ENCODE data around the gene OR9Q2. TPM values are rescaled to one million over a fixed set of nuclear protein-coding genes. Genes with fewer than 3 reads are reported as not detected.

Gene OR9Q2
- polyA plus RNA-seq, 1 of the 3 experiments (the other 2 are of a cell fraction): not detected

DNA sequence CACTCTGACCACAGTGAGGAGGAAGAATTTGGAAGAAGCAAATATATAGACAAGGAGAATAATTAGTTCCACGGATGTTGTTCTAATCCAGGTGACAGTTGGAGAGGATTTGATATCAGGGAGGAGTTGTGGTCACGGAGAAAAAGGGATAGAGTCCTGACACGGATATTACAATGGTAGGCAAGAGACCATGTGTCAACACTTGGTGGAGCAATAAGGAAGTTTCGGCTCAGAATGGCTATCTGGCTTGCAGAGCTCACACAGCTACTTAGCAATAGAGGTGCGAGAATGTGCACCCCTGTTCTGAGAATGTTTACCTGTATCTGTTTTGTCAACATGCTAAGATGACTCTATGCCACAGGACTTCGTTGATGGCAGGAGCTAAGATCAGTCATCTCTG lies 10.4 kb upstream of the OR9Q2 start (continued):
- TF ChIP-seq FOXJ3 (CRISPR knock-in tag; IDR thresholded peaks at IDR 0.05) (no peak), MEF2A (IDR thresholded peaks at IDR 0.05; ENCODE audit: borderline replicate concordance, low read depth) (no peak), FOSL2 (IDR thresholded peaks at IDR 0.05; ENCODE audit: borderline replicate concordance, low read depth) (no peak)

DNA sequence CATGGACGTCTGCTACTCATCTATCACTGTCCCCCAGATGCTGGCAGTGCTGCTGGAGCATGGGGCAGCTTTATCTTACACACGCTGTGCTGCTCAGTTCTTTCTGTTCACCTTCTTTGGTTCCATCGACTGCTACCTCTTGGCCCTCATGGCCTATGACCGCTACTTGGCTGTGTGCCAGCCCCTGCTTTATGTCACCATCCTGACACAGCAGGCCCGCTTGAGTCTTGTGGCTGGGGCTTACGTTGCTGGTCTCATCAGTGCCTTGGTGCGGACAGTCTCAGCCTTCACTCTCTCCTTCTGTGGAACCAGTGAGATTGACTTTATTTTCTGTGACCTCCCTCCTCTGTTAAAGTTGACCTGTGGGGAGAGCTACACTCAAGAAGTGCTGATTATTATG lies 9.2 kb upstream of the OR9Q2 start:
- Histone ChIP-seq H3K79me2 (ENCODE audit: insufficient read depth) (no peaks in the 10 kb centered on the region), H3K4me3 (ENCODE audit: low read depth in 2 of 2, low read length in 1 of 2) (no peak overlapping the region), H3F3A (replicated peaks; ENCODE audit: insufficient read depth) (no peaks in the 10 kb centered on the region), H3K27me3 (ENCODE audit: insufficient read depth) (no peaks in the 10 kb centered on the region), H3K36me3 (replicated peaks in 1 of 2; ENCODE audit: control insufficient read depth in 1 of 2, insufficient read depth in 2 of 2, low read length in 1 of 2) (no peaks in the 10 kb centered on the region), H3K9ac (no peak overlapping the region), H4K20me1 (ENCODE audit: insufficient read depth) (no peaks in the 10 kb centered on the region), H2AFZ (ENCODE audit: low read depth) (no peak overlapping the region), H3K9me3 (no peaks in the 10 kb centered on the region), H3K27ac (ENCODE audit: low read depth in 2 of 2, low read length in 1 of 2) (no peak overlapping the region), H3K4me2 (no peak overlapping the region), H3K4me1 (ENCODE audit: control insufficient read depth in 1 of 2, insufficient read depth in 2 of 2, low read depth in 1 of 2, low read length in 1 of 2) (no peaks in the 10 kb centered on the region), H3K9me2 (no peaks in the 10 kb centered on the region)
- ChIA-PET CTCF (no interaction called here), POLR2A (no interaction called here)
- WGBS (ENCODE audit: low lambda C conversion rate): 6% methylated on average over 7 of the region's 7 CpGs
- DNase-seq: peak; percentile 1
- no peak for TF ChIP-seq SIN3A (IDR thresholded peaks at IDR 0.05; ENCODE audit: borderline replicate concordance, low read depth, low read length)
- no peak for TF ChIP-seq NRF1 (IDR thresholded peaks at IDR 0.05; ENCODE audit: low read depth, low read length)
- no peak for TF ChIP-seq SMC3 (IDR thresholded peaks at IDR 0.05; ENCODE audit: low read depth, low read length)
- no peak for TF ChIP-seq ELF1 (IDR thresholded peaks at IDR 0.05)
- no peak for TF ChIP-seq FOSL2 (IDR thresholded peaks at IDR 0.05; ENCODE audit: borderline replicate concordance, low read depth)

DNA sequence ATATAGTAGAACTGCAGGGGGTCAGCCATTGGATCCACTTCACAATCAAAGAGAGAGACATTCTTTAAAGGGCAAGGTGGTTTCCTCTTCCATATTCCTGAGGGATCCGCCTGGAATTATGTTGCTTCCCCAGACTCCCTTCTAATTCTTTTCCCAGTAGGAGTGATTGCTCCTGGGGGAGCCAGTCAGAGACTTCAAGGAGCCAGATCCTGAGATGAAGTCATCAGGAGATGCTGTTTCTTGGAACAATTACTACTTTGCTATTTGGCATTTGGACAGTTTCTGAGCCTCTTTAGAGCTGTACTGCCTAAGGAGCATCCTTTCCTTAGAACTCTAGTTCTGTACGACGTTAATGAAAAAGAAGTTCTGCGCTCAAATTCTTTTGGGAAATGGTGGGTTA lies 1.9 kb upstream of the OR9Q2 start:
- no peak for DNase-seq
- H2AFZ ChIP-seq (ENCODE audit: low read depth): no peak overlapping the region
- H3K4me2 ChIP-seq: no peak overlapping the region
- H3K4me3 ChIP-seq (ENCODE audit: low read depth in 2 of 2, low read length in 1 of 2): no peak overlapping the region
- no peaks in the 10 kb centered on the region for H3K4me1 ChIP-seq (ENCODE audit: control insufficient read depth in 1 of 2, insufficient read depth in 2 of 2, low read depth in 1 of 2, low read length in 1 of 2)
- no peaks in the 10 kb centered on the region for H4K20me1 ChIP-seq (ENCODE audit: insufficient read depth)
- no peaks in the 10 kb centered on the region for H3K36me3 ChIP-seq (replicated peaks in 1 of 2; ENCODE audit: control insufficient read depth in 1 of 2, insufficient read depth in 2 of 2, low read length in 1 of 2)
- CTCF ChIA-PET: no interaction called here
- POLR2A ChIA-PET: no interaction called here
- H3K9me2 ChIP-seq: no peaks in the 10 kb centered on the region
- H3K79me2 ChIP-seq (ENCODE audit: insufficient read depth): no peaks in the 10 kb centered on the region
- no peak overlapping the region for H3K27ac ChIP-seq (ENCODE audit: low read depth in 2 of 2, low read length in 1 of 2)
- H3K9me3 ChIP-seq: no peaks in the 10 kb centered on the region
- H3K27me3 ChIP-seq (ENCODE audit: insufficient read depth): 0 out of 2 replicates have a peak, but pooled peaks cover 11% of the 10 kb centered on the region
- WGBS (ENCODE audit: low lambda C conversion rate): 13% methylated on average over 4 of the region's 4 CpGs
- no peaks in the 10 kb centered on the region for H3F3A ChIP-seq (replicated peaks; ENCODE audit: insufficient read depth)
- H3K9ac ChIP-seq: no peak overlapping the region
- TF ChIP-seq FOXM1 (IDR thresholded peaks at IDR 0.05; ENCODE audit: low read depth): no peak
- no peak for TF ChIP-seq EP300 (IDR thresholded peaks at IDR 0.05; ENCODE audit: borderline replicate concordance in 1 of 2, low read depth in 1 of 2, low read length in 1 of 2)
- TF ChIP-seq FOXJ3 (CRISPR knock-in tag; IDR thresholded peaks at IDR 0.05): no peak
- TF ChIP-seq, protein P1, sequence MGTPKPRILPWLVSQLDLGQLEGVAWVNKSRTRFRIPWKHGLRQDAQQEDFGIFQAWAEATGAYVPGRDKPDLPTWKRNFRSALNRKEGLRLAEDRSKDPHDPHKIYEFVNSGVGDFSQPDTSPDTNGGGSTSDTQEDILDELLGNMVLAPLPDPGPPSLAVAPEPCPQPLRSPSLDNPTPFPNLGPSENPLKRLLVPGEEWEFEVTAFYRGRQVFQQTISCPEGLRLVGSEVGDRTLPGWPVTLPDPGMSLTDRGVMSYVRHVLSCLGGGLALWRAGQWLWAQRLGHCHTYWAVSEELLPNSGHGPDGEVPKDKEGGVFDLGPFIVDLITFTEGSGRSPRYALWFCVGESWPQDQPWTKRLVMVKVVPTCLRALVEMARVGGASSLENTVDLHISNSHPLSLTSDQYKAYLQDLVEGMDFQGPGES (IDR thresholded peaks at IDR 0.05; ENCODE audit: low read depth, low read length): no peak
- no peak for TF ChIP-seq TCF12 (IDR thresholded peaks at IDR 0.05)
- no peak for TF ChIP-seq RAD21 (IDR thresholded peaks at IDR 0.05; ENCODE audit: low read length)
- TF ChIP-seq, protein P2, sequence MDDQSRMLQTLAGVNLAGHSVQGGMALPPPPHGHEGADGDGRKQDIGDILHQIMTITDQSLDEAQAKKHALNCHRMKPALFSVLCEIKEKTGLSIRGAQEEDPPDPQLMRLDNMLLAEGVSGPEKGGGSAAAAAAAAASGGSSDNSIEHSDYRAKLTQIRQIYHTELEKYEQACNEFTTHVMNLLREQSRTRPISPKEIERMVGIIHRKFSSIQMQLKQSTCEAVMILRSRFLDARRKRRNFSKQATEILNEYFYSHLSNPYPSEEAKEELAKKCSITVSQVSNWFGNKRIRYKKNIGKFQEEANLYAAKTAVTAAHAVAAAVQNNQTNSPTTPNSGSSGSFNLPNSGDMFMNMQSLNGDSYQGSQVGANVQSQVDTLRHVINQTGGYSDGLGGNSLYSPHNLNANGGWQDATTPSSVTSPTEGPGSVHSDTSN (IDR thresholded peaks at IDR 0.05): no peak

Measured in SK-N-SH (cell line).